A673 (cell line): ENCODE data around the gene TEX12. TPM values are rescaled to one million over a fixed set of nuclear protein-coding genes. Genes with fewer than 3 reads are reported as not detected.
"Not testable (repeated sequence)": the region's sequence is repeated elsewhere in the genome, so short reads cannot be mapped to it uniquely, and the experiment has no call there.

Source experiments
- BruUV-seq: library from RNA; stranded (reverse); fragments of 400-500 nt; replicated peaks from 2 replicates; lab custom pipeline; 2021; lab: Mats Ljungman, UMichigan
- CTCF ChIA-PET: fragments of 300-600 bp; sonication (Branson Sonifier 250); formaldehyde crosslinking; loops from one replicate; lab custom pipeline; 2022; ENCODE audit warnings: antibody characterized with exemption; lab: Charles Lee
- POLR2A ChIA-PET: fragments of 300-600 bp; sonication (Branson Sonifier 250); formaldehyde crosslinking; loops from one replicate; lab custom pipeline; 2022; ENCODE audit warnings: antibody characterized with exemption; ENCODE audit not compliant: low non-redundant PET; lab: Charles Lee
- DNase-seq: peaks from one replicate; pipeline ENCODE4 v3.0.0-alpha.2; 2015; ENCODE audit warnings: low spot score
- H3K27ac ChIP-seq: fragments of 200-600 bp; sonication (generic); 2 replicates; pipeline ENCODE4 v1.5.1; 2016; ENCODE audit warnings: mixed run types, low read depth, mild to moderate bottlenecking, mixed read lengths, antibody characterized with exemption, low read length; ENCODE audit not compliant: poor library complexity, severe bottlenecking
- H3K27me3 ChIP-seq: fragments of 200-600 bp; sonication (generic); replicated peaks from 2 replicates; pipeline ENCODE4 v1.6.1; 2017; ENCODE audit warnings: mixed run types, low read depth, mild to moderate bottlenecking, mixed read lengths, antibody characterized with exemption, low read length; ENCODE audit not compliant: insufficient read depth, poor library complexity
- H3K36me3 ChIP-seq: fragments of 200-600 bp; sonication (generic); 2 replicates; pipeline ENCODE4 v1.6.1; 2016; ENCODE audit warnings: mixed run types, mild to moderate bottlenecking, mixed read lengths, antibody characterized with exemption, low read length; ENCODE audit not compliant: insufficient read depth, poor library complexity, severe bottlenecking
- H3K4me1 ChIP-seq: fragments of 200-600 bp; sonication (generic); 2 replicates; pipeline ENCODE4 v1.6.1; 2017; ENCODE audit warnings: mixed run types, mild to moderate bottlenecking, mixed read lengths, antibody characterized with exemption, low read length; ENCODE audit not compliant: insufficient read depth, poor library complexity, severe bottlenecking
- H3K4me3 ChIP-seq: fragments of 200-600 bp; sonication (generic); 2 replicates; pipeline ENCODE4 v1.5.1; 2016; ENCODE audit warnings: low read depth, mixed run types, mild to moderate bottlenecking, mixed read lengths, low read length; ENCODE audit not compliant: poor library complexity, severe bottlenecking
- H3K9me3 ChIP-seq: fragments of 200-600 bp; sonication (generic); 2 replicates; pipeline ENCODE4 v1.6.1; 2016; ENCODE audit warnings: mixed run types, low read depth, mild to moderate bottlenecking, mixed read lengths, antibody characterized with exemption, low read length; ENCODE audit not compliant: poor library complexity, severe bottlenecking
- EZH2 ChIP-seq: fragments of 200-600 bp; sonication (generic); IDR thresholded peaks from 2 replicates; pipeline ENCODE4 v1.6.1; 2017; ENCODE audit warnings: borderline replicate concordance, low read depth, mild to moderate bottlenecking, mixed read lengths, antibody characterized with exemption, low read length; ENCODE audit not compliant: poor library complexity, severe bottlenecking
- intact Hi-C: fragments of 100-400 bp; cut with micrococcal nuclease; formaldehyde crosslinking; loops from one replicate; pipeline ENCODE4 v1.10.0; 2022; ENCODE audit not compliant: unreplicated experiment
- total RNA-seq: library from RNA; stranded (reverse); gene quantifications from 2 replicates; pipeline ENCODE4 v1.2.3, GENCODE V29; 2021
- TF ChIP-seq, protein P1 (sequence below): fragments of 300-800, 200-600 bp; sonication (generic); conservative IDR thresholded peaks from 2 replicates; pipeline ENCODE4 v1.5.1; 2017; ENCODE audit warnings: low read depth, mild to moderate bottlenecking, antibody characterized with exemption, low read length, moderate library complexity, mixed read lengths

TEX12 gene
- total RNA-seq, 1 experiment from 2014 or later: 0.41 TPM

GRCh38 chr11:112161012-112161411, 6.2 kb upstream of the TEX12 start:
- Histone ChIP-seq H3K4me1 (peaks cover 7% of the 10 kb centered on the region), H3K4me3 (no peak overlapping the region), H3K36me3 (no peaks in the 10 kb centered on the region), H3K27ac (no peak overlapping the region), H3K27me3 (no peaks in the 10 kb centered on the region), H3K9me3 (no peaks in the 10 kb centered on the region)
- ChIA-PET POLR2A (no interaction called here), CTCF (interaction anchor here (0.5 kb wide), 1 partner anchor 42 kb away, joined by 6 read pairs; no protein-coding TSS in a partner anchor)
- TF ChIP-seq, protein P1, sequence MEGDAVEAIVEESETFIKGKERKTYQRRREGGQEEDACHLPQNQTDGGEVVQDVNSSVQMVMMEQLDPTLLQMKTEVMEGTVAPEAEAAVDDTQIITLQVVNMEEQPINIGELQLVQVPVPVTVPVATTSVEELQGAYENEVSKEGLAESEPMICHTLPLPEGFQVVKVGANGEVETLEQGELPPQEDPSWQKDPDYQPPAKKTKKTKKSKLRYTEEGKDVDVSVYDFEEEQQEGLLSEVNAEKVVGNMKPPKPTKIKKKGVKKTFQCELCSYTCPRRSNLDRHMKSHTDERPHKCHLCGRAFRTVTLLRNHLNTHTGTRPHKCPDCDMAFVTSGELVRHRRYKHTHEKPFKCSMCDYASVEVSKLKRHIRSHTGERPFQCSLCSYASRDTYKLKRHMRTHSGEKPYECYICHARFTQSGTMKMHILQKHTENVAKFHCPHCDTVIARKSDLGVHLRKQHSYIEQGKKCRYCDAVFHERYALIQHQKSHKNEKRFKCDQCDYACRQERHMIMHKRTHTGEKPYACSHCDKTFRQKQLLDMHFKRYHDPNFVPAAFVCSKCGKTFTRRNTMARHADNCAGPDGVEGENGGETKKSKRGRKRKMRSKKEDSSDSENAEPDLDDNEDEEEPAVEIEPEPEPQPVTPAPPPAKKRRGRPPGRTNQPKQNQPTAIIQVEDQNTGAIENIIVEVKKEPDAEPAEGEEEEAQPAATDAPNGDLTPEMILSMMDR: no peak
- no peak for TF ChIP-seq EZH2
- DNase-seq: no peak
- BruUV-seq: no TSS peak
- intact Hi-C loops: no loop called here

GRCh38 chr11:112162200-112162599, 5.0 kb upstream of the TEX12 start:
- H3K9me3 ChIP-seq, H3K4me3 ChIP-seq, DNase-seq, H3K36me3 ChIP-seq, intact Hi-C loops, BruUV-seq, H3K27ac ChIP-seq, H3K4me1 ChIP-seq, POLR2A ChIA-PET, H3K27me3 ChIP-seq, CTCF ChIA-PET: not testable (repeated sequence)

GRCh38 chr11:112162761-112163546, 4.2 kb upstream of the TEX12 start:
- TF ChIP-seq, protein P1: no peak
- no peak for TF ChIP-seq EZH2
- intact Hi-C loops: no loop called here
- ChIA-PET CTCF (no interaction called here), POLR2A (no interaction called here)
- Histone ChIP-seq H3K27ac (no peak overlapping the region), H3K4me1 (peaks cover 7% of the 10 kb centered on the region), H3K27me3 (no peaks in the 10 kb centered on the region), H3K9me3 (no peaks in the 10 kb centered on the region), H3K4me3 (no peak overlapping the region), H3K36me3 (no peaks in the 10 kb centered on the region)
- DNase-seq: no peak
- BruUV-seq: no TSS peak
